IMR-90 (cell line): ENCODE results near the gene PLD5. TPM values are rescaled to one million over a fixed set of nuclear protein-coding genes. Genes with fewer than 3 reads are reported as not detected.

Experiments used
- ATAC-seq: fragments of 200-7000 bp; cut with Tn5 transposase; 2 replicates; pipeline ENCODE4 v1.9.1; 2020; ENCODE audit warnings: low read depth, mild to moderate bottlenecking, moderate library complexity
- BruUV-seq: library from RNA; stranded (reverse); fragments of 400-500 nt; replicated peaks from 2 replicates; lab custom pipeline; 2021; lab: Mats Ljungman, UMichigan
- CTCF ChIA-PET: fragments of 300-600 bp; formaldehyde crosslinking; extraction: SDS; loops from one replicate; lab custom pipeline; 2021; ENCODE audit warnings: antibody characterized with exemption; lab: Yijun Ruan, JAX
- POLR2A ChIA-PET: fragments of 300-600 bp; sonication (Branson Sonifier 250); formaldehyde crosslinking; loops from one replicate; lab custom pipeline; 2022; ENCODE audit warnings: antibody characterized with exemption; ENCODE audit not compliant: unreplicated experiment; lab: Charles Lee
- DNase-seq: peaks from one replicate; pipeline ENCODE4 v3.0.0; 2013
- H2AFZ ChIP-seq: replicated peaks from 2 replicates; pipeline ENCODE3; 2013; ENCODE audit warnings: low read length, mild to moderate bottlenecking; ENCODE audit not compliant: poor library complexity
- H2AK5ac ChIP-seq: 2 replicates; pipeline ENCODE4 v1.6.1; 2013; ENCODE audit warnings: low read depth, low read length, inconsistent platforms
- H2AK9ac ChIP-seq: replicated peaks from 2 replicates; pipeline ENCODE3; 2013; ENCODE audit warnings: mild to moderate bottlenecking, low read depth, low read length, moderate library complexity; ENCODE audit not compliant: poor library complexity
- H2BK120ac ChIP-seq: 2 replicates; pipeline ENCODE4 v1.6.1; 2013; ENCODE audit warnings: low read depth, low read length, inconsistent platforms
- H2BK15ac ChIP-seq: 3 replicates; pipeline ENCODE4 v1.6.1; 2013; ENCODE audit warnings: low read depth, low read length, inconsistent platforms
- H2BK20ac ChIP-seq: 2 replicates; pipeline ENCODE4 v1.6.1; 2013; ENCODE audit warnings: low read depth, mild to moderate bottlenecking, inconsistent platforms, low read length, moderate library complexity
- H2BK5ac ChIP-seq: 2 replicates; pipeline ENCODE4 v1.6.1; 2013; ENCODE audit warnings: mild to moderate bottlenecking, low read depth, low read length, inconsistent platforms; ENCODE audit not compliant: poor library complexity, severe bottlenecking
- H3K14ac ChIP-seq: replicated peaks from 2 replicates; pipeline ENCODE4 v1.6.1; 2013; ENCODE audit warnings: low read depth, low read length, inconsistent platforms
- H3K18ac ChIP-seq: 2 replicates; pipeline ENCODE4 v1.6.1; 2013; ENCODE audit warnings: low read depth, low read length, control low read depth
- H3K23ac ChIP-seq: 2 replicates; pipeline ENCODE4 v1.6.1; 2013; ENCODE audit warnings: low read depth, low read length, inconsistent platforms
- H3K27ac ChIP-seq: 2 replicates; pipeline ENCODE4 v1.5.1; 2013; ENCODE audit warnings: mild to moderate bottlenecking, control low read depth, low read length; ENCODE audit not compliant: insufficient read depth
- H3K27me3 ChIP-seq: 2 replicates; pipeline ENCODE4 v1.6.1; 2013; ENCODE audit warnings: low read length; ENCODE audit not compliant: control insufficient read depth, insufficient read depth
- H3K36me3 ChIP-seq: 2 replicates; pipeline ENCODE4 v1.6.1; 2013; ENCODE audit warnings: low read length, mixed read lengths; ENCODE audit not compliant: control insufficient read depth, insufficient read depth
- H3K4ac ChIP-seq: 2 replicates; pipeline ENCODE4 v1.6.1; 2013; ENCODE audit warnings: low read depth, low read length, inconsistent platforms
- H3K4me1 ChIP-seq: 2 replicates; pipeline ENCODE4 v1.6.1; 2013; ENCODE audit warnings: low read length, mixed read lengths; ENCODE audit not compliant: control insufficient read depth, insufficient read depth
- H3K4me2 ChIP-seq: 2 replicates; pipeline ENCODE4 v1.6.1; 2013; ENCODE audit warnings: low read depth, mild to moderate bottlenecking, control low read depth, low read length, moderate library complexity
- H3K4me3 ChIP-seq: 2 replicates; pipeline ENCODE4 v1.5.1; 2013; ENCODE audit warnings: low read depth, mild to moderate bottlenecking, control low read depth, low read length, moderate library complexity; ENCODE audit not compliant: insufficient read depth
- H3K56ac ChIP-seq: 2 replicates; pipeline ENCODE4 v1.6.1; 2013; ENCODE audit warnings: low read length, inconsistent platforms; ENCODE audit not compliant: insufficient read depth; ENCODE audit errors: extremely low read depth
- H3K79me1 ChIP-seq, 2 experiments: 2 replicates each; pipeline ENCODE4 v1.6.1; 2013; ENCODE audit warnings: low read length in 2 of 2, inconsistent platforms in 1 of 2, low read depth in 1 of 2
- H3K9ac ChIP-seq: 2 replicates; pipeline ENCODE4 v1.6.1; 2013; ENCODE audit warnings: low read depth, low read length, control low read depth
- H3K9me1 ChIP-seq: 2 replicates; pipeline ENCODE4 v1.6.1; 2013; ENCODE audit warnings: low read length, inconsistent platforms; ENCODE audit not compliant: insufficient read depth
- H3K9me3 ChIP-seq: 2 replicates; pipeline ENCODE4 v1.6.1; 2013; ENCODE audit warnings: low read length; ENCODE audit not compliant: control insufficient read depth, insufficient read depth
- H4K20me1 ChIP-seq: 2 replicates; pipeline ENCODE4 v1.6.1; 2013; ENCODE audit warnings: low read length, inconsistent platforms; ENCODE audit not compliant: insufficient read depth
- H4K5ac ChIP-seq: 2 replicates; pipeline ENCODE4 v1.6.1; 2013; ENCODE audit warnings: mild to moderate bottlenecking, low read depth, low read length, control low read depth
- H4K8ac ChIP-seq, 2 experiments: 2 replicates each; pipeline ENCODE4 v1.6.1; 2013; ENCODE audit warnings: low read depth in 2 of 2, low read length in 2 of 2, control low read depth in 1 of 2, inconsistent platforms in 1 of 2
- H4K91ac ChIP-seq: 2 replicates; pipeline ENCODE4 v1.6.1; 2013; ENCODE audit warnings: low read depth, low read length, inconsistent platforms; ENCODE audit not compliant: insufficient read depth
- CEBPB ChIP-seq: IDR thresholded peaks from 2 replicates; pipeline ENCODE4 v1.6.1; 2012; ENCODE audit warnings: low read depth, low read length, improper control_type of control experiment
- CTCF ChIP-seq: conservative IDR thresholded peaks from 2 replicates; pipeline ENCODE4 v1.5.1; 2012; ENCODE audit warnings: mild to moderate bottlenecking, low read depth, low read length, improper control_type of control experiment
- MXI1 ChIP-seq: IDR thresholded peaks from 2 replicates; pipeline ENCODE4 v1.6.1; 2012; ENCODE audit warnings: low read depth, mild to moderate bottlenecking, low read length, moderate library complexity, borderline replicate concordance
- WGBS, 2 experiments: methylation state at CpG; one replicate each; pipeline versions ENCODE4 v1.1.5 to v1.1.7; 2013; ENCODE audit warnings: missing lambda C conversion rate in 2 of 2; ENCODE audit not compliant: insufficient read length in 1 of 2; ENCODE audit errors: extremely low coverage in 2 of 2; 5-methylcytosine and 5-hydroxymethylcytosine counted together
- dilution Hi-C: fragments of 300-500 bp; cut with HindIII; formaldehyde crosslinking; loops from one replicate; pipeline ENCODE4 v1.14.3; 2018; ENCODE audit warnings: low sequenced_read_pairs; ENCODE audit not compliant: unreplicated experiment
- in situ Hi-C: fragments of 300-500 bp; cut with MboI; formaldehyde crosslinking; loops from 3 replicates; pipeline ENCODE4 v1.14.3; 2019; ENCODE audit warnings: low sequenced_read_pairs, inconsistent platforms, mixed read lengths
- intact Hi-C: fragments of 100-400 bp; cut with micrococcal nuclease; formaldehyde crosslinking; loops from 2 replicates; pipeline ENCODE4 v1.10.0; 2022
- polyA plus RNA-seq, 3 experiments: library from polyadenylated mRNA; depleted of rRNA; stranded (reverse); fragments of >200 nt; gene quantifications; 2 replicates each; pipeline ENCODE4 v1.2.3, GENCODE V29; 2012; ENCODE audit warnings: low replicate concordance in 1 of 3
- total RNA-seq: library from RNA; depleted of rRNA; stranded (reverse); fragments of >200 nt; gene quantifications from 2 replicates; pipeline ENCODE4 v1.2.3, GENCODE V29; 2012

PLD5 gene
- total and polyA plus RNA-seq, 2 of the 4 experiments (the other 2 are of a cell fraction): not detected

GRCh38 chr1:242467556-242468145, 56.8 kb downstream of the PLD5 start:
- H2BK15ac ChIP-seq: no peak overlapping the region
- BruUV-seq: no TSS peak
- H4K20me1 ChIP-seq: no peaks in the 10 kb centered on the region
- H2BK120ac ChIP-seq: no peak overlapping the region
- ATAC-seq: peak; percentile 56
- intact Hi-C loops (no loop called here), dilution Hi-C loops (no loop called here), in situ Hi-C loops (loop anchor here (25.0 kb wide), 1 partner anchor 845 kb away; no protein-coding TSS in a partner anchor)
- peaks cover 19% of the 10 kb centered on the region for H3K9me3 ChIP-seq
- TF ChIP-seq CTCF (peak; percentile 34), MXI1 (no peak), CEBPB (no peak)
- no peak overlapping the region for H3K56ac ChIP-seq
- H3K4me3 ChIP-seq: no peak overlapping the region
- no peaks in the 10 kb centered on the region for H3K4me1 ChIP-seq
- H4K5ac ChIP-seq: no peak overlapping the region
- CTCF ChIA-PET: no interaction called here
- no peaks in the 10 kb centered on the region for H3K9me1 ChIP-seq
- no peak overlapping the region for H2AK9ac ChIP-seq
- H4K8ac ChIP-seq: no peak overlapping the region
- no peak overlapping the region for H3K4me2 ChIP-seq
- H2BK5ac ChIP-seq: no peak overlapping the region
- no peaks in the 10 kb centered on the region for H3K36me3 ChIP-seq
- no CpG with 5 or more reads among the region's 4 CpGs for WGBS, 2 experiments
- DNase-seq: peak; percentile 8
- H4K91ac ChIP-seq: no peak overlapping the region
- H3K9ac ChIP-seq: no peak overlapping the region
- no peaks in the 10 kb centered on the region for H3K27me3 ChIP-seq
- H3K27ac ChIP-seq: no peak overlapping the region
- POLR2A ChIA-PET: no interaction called here
- no peak overlapping the region for H3K23ac ChIP-seq
- no peak overlapping the region for H3K18ac ChIP-seq
- H3K79me1 ChIP-seq: no peaks in the 10 kb centered on the region
- no peak overlapping the region for H2BK20ac ChIP-seq
- H2AK5ac ChIP-seq: no peak overlapping the region
- no peak overlapping the region for H3K14ac ChIP-seq
- no peak overlapping the region for H3K4ac ChIP-seq
- no peak overlapping the region for H2AFZ ChIP-seq
